K562 (cell line): Measurements from ENCODE around the gene TRIM45. TPM values are rescaled to one million over a fixed set of nuclear protein-coding genes. Genes with fewer than 3 reads are reported as not detected.

ENCODE experiments used
- ATAC-seq: fragments of 200-7000 bp; cut with Tn5 transposase; 3 replicates; pipeline ENCODE4 v1.9.1; 2020; ENCODE audit warnings: moderate library complexity
- BruUV-seq: library from RNA; stranded (reverse); fragments of 400-500 nt; replicated peaks from 2 replicates; lab custom pipeline; 2021; lab: Mats Ljungman, UMichigan
- CTCF ChIA-PET: fragments of 300-600 bp; formaldehyde crosslinking; extraction: SDS; loops from one replicate; lab custom pipeline; 2021; ENCODE audit warnings: low intra/inter-chr PET ratio; lab: Yijun Ruan, JAX
- POLR2A ChIA-PET: fragments of 300-600, 350-650 bp; sonication (Branson Sonifier 250); formaldehyde crosslinking; extraction: SDS; loops from one replicate; lab custom pipeline; 2021; ENCODE audit warnings: antibody characterized with exemption, inconsistent platforms; lab: Yijun Ruan, JAX
- DNase-seq, 4 experiments: peaks; one replicate each; pipeline versions ENCODE4 v3.0.0 to v3.0.0-alpha.2; 2011 to 2018; ENCODE audit warnings: low spot score in 3 of 4, mixed read lengths in 3 of 4; ENCODE audit errors: extremely low read depth in 1 of 4
- FAIRE-seq: peaks from 2 replicates; lab custom pipeline; 2011; peaks lifted over from hg19 to GRCh38; lab: Jason Lieb, UNC
- H2AFZ ChIP-seq: 2 replicates; pipeline ENCODE4 v1.6.0; 2011; ENCODE audit warnings: low read depth, low read length, control low read depth, inconsistent platforms
- H3K27ac ChIP-seq: fragments of 200-600 bp; 3 replicates; pipeline ENCODE4 v1.8.0; 2011; ENCODE audit warnings: low read depth, mild to moderate bottlenecking, control low read depth, inconsistent platforms, low read length, moderate library complexity, mixed read lengths; ENCODE audit errors: extremely low read depth
- H3K27me3 ChIP-seq, 2 experiments: fragments of 300-600 bp in 1 of 2; 2 replicates in 1 of 2; 3 replicates in 1 of 2; pipeline versions ENCODE4 v1.6.0 to v1.8.0; 2011; ENCODE audit warnings: inconsistent platforms in 2 of 2, low read length in 2 of 2, mild to moderate bottlenecking in 1 of 2, mixed read lengths in 1 of 2, moderate library complexity in 1 of 2; ENCODE audit not compliant: control insufficient read depth in 2 of 2, insufficient read depth in 2 of 2
- H3K36me3 ChIP-seq: fragments of 300-600 bp; 3 replicates; pipeline ENCODE4 v1.8.0; 2011; ENCODE audit warnings: mild to moderate bottlenecking, low read length, inconsistent platforms; ENCODE audit not compliant: control insufficient read depth, insufficient read depth
- H3K4me1 ChIP-seq, 2 experiments: fragments of 200-600 bp in 1 of 2; replicated peaks in 1 of 2; 2 replicates in 1 of 2; 3 replicates in 1 of 2; pipeline versions ENCODE4 v1.5.1 to v1.8.0; 2011; ENCODE audit warnings: inconsistent platforms in 2 of 2, low read length in 2 of 2, mild to moderate bottlenecking in 1 of 2, mixed read lengths in 1 of 2, moderate library complexity in 1 of 2; ENCODE audit not compliant: control insufficient read depth in 2 of 2, insufficient read depth in 2 of 2
- H3K4me2 ChIP-seq: 2 replicates; pipeline ENCODE4 v1.6.1; 2011; ENCODE audit warnings: low read length, control low read depth, inconsistent platforms, mixed read lengths; ENCODE audit not compliant: insufficient read depth
- H3K4me3 ChIP-seq: fragments of 200-600 bp; sonication (generic), shearing (Covaris generic); 2 replicates; pipeline ENCODE4 v1.5.1; 2016; ENCODE audit warnings: control low read depth, inconsistent platforms
- H3K79me2 ChIP-seq: fragments of 200-600 bp; 3 replicates; pipeline ENCODE4 v1.8.0; 2011; ENCODE audit warnings: low read length, inconsistent platforms; ENCODE audit not compliant: control insufficient read depth, insufficient read depth
- H3K9ac ChIP-seq, 2 experiments: 2 replicates each; pipeline versions ENCODE4 v1.6.0 to v1.6.1; 2011; ENCODE audit warnings: low read depth in 2 of 2, low read length in 2 of 2, control low read depth in 1 of 2, inconsistent platforms in 1 of 2, mild to moderate bottlenecking in 1 of 2, mixed read lengths in 1 of 2; ENCODE audit not compliant: insufficient read depth in 1 of 2
- H3K9me1 ChIP-seq: one replicate; pipeline ENCODE4 v1.6.0; 2011; ENCODE audit warnings: inconsistent platforms, mild to moderate bottlenecking, low read length, moderate library complexity; ENCODE audit not compliant: control insufficient read depth, insufficient read depth
- H3K9me3 ChIP-seq: replicated peaks from 2 replicates; pipeline ENCODE4 v1.5.1; 2011; ENCODE audit warnings: low read depth, low read length, inconsistent platforms; ENCODE audit not compliant: control insufficient read depth, insufficient read depth
- H4K20me1 ChIP-seq: replicated peaks from 2 replicates; pipeline ENCODE4 v1.6.1; 2011; ENCODE audit warnings: low read length, inconsistent platforms, mixed read lengths; ENCODE audit not compliant: control insufficient read depth, insufficient read depth
- ASH1L ChIP-seq: fragments of 450-650 bp; IDR thresholded peaks from 2 replicates; pipeline ENCODE4 v1.6.1; 2018; ENCODE audit warnings: borderline replicate concordance, mild to moderate bottlenecking, low read depth; ENCODE audit not compliant: partially characterized antibody
- CBFA2T2 ChIP-seq: fragments of 450-650 bp; conservative IDR thresholded peaks from 2 replicates; pipeline ENCODE4 v1.6.1; 2017; ENCODE audit warnings: mild to moderate bottlenecking
- DDX20 ChIP-seq: fragments of 450-650 bp; IDR thresholded peaks from 2 replicates; pipeline ENCODE4 v1.6.1; 2016; ENCODE audit warnings: missing genetic modification characterization, low read depth, mild to moderate bottlenecking, missing compliant biosample characterization, moderate library complexity
- HBP1 ChIP-seq: fragments of 450-650 bp; formaldehyde crosslinking; IDR thresholded peaks from 2 replicates; pipeline ENCODE4 v1.4.0; 2022; ENCODE audit warnings: missing genetic modification characterization
- MAZ ChIP-seq, 2 experiments: fragments of 450-650 bp in 1 of 2; sonication (generic) in 1 of 2; formaldehyde crosslinking; IDR thresholded peaks in 1 of 2; conservative IDR thresholded peaks in 1 of 2; 2 replicates each; pipeline versions ENCODE4 v1.4.0 to v1.5.0; 2020; ENCODE audit warnings: mild to moderate bottlenecking in 1 of 2, missing genetic modification reagents in 1 of 2
- MCM7 ChIP-seq, 2 experiments: fragments of 450-650 bp; IDR thresholded peaks; 2 replicates each; pipeline ENCODE4 v1.6.1; 2016 to 2018
- TBL1XR1 ChIP-seq, 2 experiments: IDR thresholded peaks; 2 replicates each; pipeline ENCODE4 v1.6.1; 2012; ENCODE audit warnings: improper control_type of control experiment in 2 of 2, low read length in 2 of 2, mild to moderate bottlenecking in 1 of 2
- ZHX1 ChIP-seq: fragments of 150-350 bp; conservative IDR thresholded peaks from 2 replicates; pipeline ENCODE4 v1.6.1; 2014; ENCODE audit warnings: low read length
- ZKSCAN3 ChIP-seq: fragments of 250-450 bp; sonication (Bioruptor Pico); IDR thresholded peaks from 2 replicates; pipeline ENCODE4 v1.4.0; 2020
- ZNF146 ChIP-seq: IDR thresholded peaks from one replicate; pipeline ENCODE4 v1.6.1; 2018; ENCODE audit warnings: missing compliant biosample characterization; ENCODE audit not compliant: unreplicated experiment
- WGBS: fragments of 100-300 bp; shearing (Covaris generic); methylation state at CpG from one replicate; pipeline ENCODE4 v1.1.6; 2016; ENCODE audit warnings: low coverage, mixed read lengths; ENCODE audit not compliant: insufficient coverage; ENCODE audit errors: missing lambda C conversion rate; 5-methylcytosine and 5-hydroxymethylcytosine counted together
- in situ Hi-C: fragments of 300-500 bp; cut with MboI; formaldehyde crosslinking; loops from 4 replicates; pipeline ENCODE4 v1.15.0; 2018; ENCODE audit warnings: inconsistent platforms, mixed read lengths
- intact Hi-C: fragments of 100-400 bp; cut with micrococcal nuclease; formaldehyde crosslinking; loops from 2 replicates; pipeline ENCODE4 v1.14.2; 2022
- polyA plus RNA-seq, 8 experiments: library from polyadenylated mRNA; depleted of rRNA in 4 of 8; stranded (reverse) in 5 of 8; unstranded in 3 of 8; fragments of >200 nt; fragmentation: Nextera tagmentation in 2 of 8; fragmentation: Illumina TruSeq in 1 of 8; extraction: Ambion mirVana in 2 of 8; extraction: Trizol in 1 of 8; gene quantifications; 2 replicates each; pipeline versions ENCODE4 v1.2.1 to v1.2.3, GENCODE V29; 2011 to 2014; ENCODE audit warnings: inconsistent platforms in 1 of 8, missing spikeins in 1 of 8
- total RNA-seq, 7 experiments: library from RNA; depleted of rRNA in 6 of 7; stranded (reverse); fragments of >200 nt in 6 of 7; fragmentation: Illumina TruSeq in 2 of 7; extraction: Trizol in 2 of 7; gene quantifications; 2 replicates each; pipeline versions ENCODE4 v1.2.1 to v1.2.3, GENCODE V29; 2011 to 2021; ENCODE audit warnings: low replicate concordance in 1 of 7
- TF ChIP-seq, protein P1 (sequence below): fragments of 250-450 bp; sonication (Bioruptor Pico); IDR thresholded peaks from 2 replicates; pipeline ENCODE4 v1.5.0; 2022; ENCODE audit warnings: mild to moderate bottlenecking
- TF ChIP-seq, protein P2 (sequence below): sonication (generic); formaldehyde crosslinking; IDR thresholded peaks from 2 replicates; pipeline ENCODE4 v1.8.0; 2022; ENCODE audit warnings: mild to moderate bottlenecking, missing genetic modification reagents

Gene TRIM45
- total and polyA plus RNA-seq, 9 of the 15 experiments (the other 6 are each of a cell fraction or from before 2014, with no cell fraction given): 1.9 to 6.2 (median 3.6) TPM

DNA sequence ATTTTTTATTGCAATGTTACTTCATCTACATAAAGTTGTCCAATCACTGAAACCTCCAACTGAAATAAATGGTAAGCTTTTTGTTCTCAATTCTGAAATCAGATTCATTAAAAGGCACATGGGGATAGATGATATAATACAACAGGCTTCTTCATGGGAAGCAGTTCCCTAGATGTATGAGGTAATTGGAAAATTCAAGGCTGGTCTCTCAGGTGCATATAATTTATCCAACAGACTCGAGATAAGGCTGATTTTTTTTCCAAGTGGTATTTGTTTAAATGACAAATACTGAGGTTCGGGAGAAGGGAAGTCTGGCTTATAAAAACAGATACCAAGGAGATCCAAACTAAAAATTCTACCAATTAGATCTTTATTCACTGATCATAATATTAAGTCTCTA lies 14.2 kb downstream of the TRIM45 start:
- no peak overlapping the region for H3K4me2 ChIP-seq
- no peaks in the 10 kb centered on the region for H3K9me1 ChIP-seq
- intact Hi-C loops: no loop called here
- 83% methylated on average over 2 of the region's 2 CpGs for WGBS
- H3K27me3 ChIP-seq: no peaks in the 10 kb centered on the region
- no peak for ATAC-seq
- H3K27ac ChIP-seq: no peak overlapping the region
- 0 out of 2 replicates have a peak, but pooled peaks cover 2% of the 10 kb centered on the region for H3K9me3 ChIP-seq
- no peaks in the 10 kb centered on the region for H3K4me1 ChIP-seq
- no TSS peak for BruUV-seq
- FAIRE-seq: no peak
- in situ Hi-C loops: no loop called here
- DNase-seq: no peak
- no peaks in the 10 kb centered on the region for H4K20me1 ChIP-seq
- POLR2A ChIA-PET: interaction anchor here (0.8 to 1.1 kb wide), 2 partner anchors 13 to 14 kb away, joined by 3 to 4 read pairs; no protein-coding TSS in a partner anchor
- no peak overlapping the region for H3K4me3 ChIP-seq
- H2AFZ ChIP-seq: no peak overlapping the region
- H3K36me3 ChIP-seq: peaks cover 28% of the 10 kb centered on the region; the same call in 2 of the 3 replicates
- no peak overlapping the region for H3K9ac ChIP-seq
- CTCF ChIA-PET: no interaction called here
- no peaks in the 10 kb centered on the region for H3K79me2 ChIP-seq
- TF ChIP-seq MCM7 (IDR thresholded peaks at IDR 0.05): no peak
- TF ChIP-seq HBP1 (CRISPR knock-in tag): no peak
- TF ChIP-seq ZKSCAN3 (CRISPR knock-in tag): no peak
- TF ChIP-seq, protein P1, sequence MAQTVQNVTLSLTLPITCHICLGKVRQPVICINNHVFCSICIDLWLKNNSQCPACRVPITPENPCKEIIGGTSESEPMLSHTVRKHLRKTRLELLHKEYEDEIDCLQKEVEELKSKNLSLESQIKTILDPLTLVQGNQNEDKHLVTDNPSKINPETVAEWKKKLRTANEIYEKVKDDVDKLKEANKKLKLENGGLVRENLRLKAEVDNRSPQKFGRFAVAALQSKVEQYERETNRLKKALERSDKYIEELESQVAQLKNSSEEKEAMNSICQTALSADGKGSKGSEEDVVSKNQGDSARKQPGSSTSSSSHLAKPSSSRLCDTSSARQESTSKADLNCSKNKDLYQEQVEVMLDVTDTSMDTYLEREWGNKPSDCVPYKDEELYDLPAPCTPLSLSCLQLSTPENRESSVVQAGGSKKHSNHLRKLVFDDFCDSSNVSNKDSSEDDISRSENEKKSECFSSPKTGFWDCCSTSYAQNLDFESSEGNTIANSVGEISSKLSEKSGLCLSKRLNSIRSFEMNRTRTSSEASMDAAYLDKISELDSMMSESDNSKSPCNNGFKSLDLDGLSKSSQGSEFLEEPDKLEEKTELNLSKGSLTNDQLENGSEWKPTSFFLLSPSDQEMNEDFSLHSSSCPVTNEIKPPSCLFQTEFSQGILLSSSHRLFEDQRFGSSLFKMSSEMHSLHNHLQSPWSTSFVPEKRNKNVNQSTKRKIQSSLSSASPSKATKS (CRISPR knock-in tag): no peak
- no peak for TF ChIP-seq ZHX1
- TF ChIP-seq ZNF146 (CRISPR knock-in tag): no peak
- TF ChIP-seq, protein P2, sequence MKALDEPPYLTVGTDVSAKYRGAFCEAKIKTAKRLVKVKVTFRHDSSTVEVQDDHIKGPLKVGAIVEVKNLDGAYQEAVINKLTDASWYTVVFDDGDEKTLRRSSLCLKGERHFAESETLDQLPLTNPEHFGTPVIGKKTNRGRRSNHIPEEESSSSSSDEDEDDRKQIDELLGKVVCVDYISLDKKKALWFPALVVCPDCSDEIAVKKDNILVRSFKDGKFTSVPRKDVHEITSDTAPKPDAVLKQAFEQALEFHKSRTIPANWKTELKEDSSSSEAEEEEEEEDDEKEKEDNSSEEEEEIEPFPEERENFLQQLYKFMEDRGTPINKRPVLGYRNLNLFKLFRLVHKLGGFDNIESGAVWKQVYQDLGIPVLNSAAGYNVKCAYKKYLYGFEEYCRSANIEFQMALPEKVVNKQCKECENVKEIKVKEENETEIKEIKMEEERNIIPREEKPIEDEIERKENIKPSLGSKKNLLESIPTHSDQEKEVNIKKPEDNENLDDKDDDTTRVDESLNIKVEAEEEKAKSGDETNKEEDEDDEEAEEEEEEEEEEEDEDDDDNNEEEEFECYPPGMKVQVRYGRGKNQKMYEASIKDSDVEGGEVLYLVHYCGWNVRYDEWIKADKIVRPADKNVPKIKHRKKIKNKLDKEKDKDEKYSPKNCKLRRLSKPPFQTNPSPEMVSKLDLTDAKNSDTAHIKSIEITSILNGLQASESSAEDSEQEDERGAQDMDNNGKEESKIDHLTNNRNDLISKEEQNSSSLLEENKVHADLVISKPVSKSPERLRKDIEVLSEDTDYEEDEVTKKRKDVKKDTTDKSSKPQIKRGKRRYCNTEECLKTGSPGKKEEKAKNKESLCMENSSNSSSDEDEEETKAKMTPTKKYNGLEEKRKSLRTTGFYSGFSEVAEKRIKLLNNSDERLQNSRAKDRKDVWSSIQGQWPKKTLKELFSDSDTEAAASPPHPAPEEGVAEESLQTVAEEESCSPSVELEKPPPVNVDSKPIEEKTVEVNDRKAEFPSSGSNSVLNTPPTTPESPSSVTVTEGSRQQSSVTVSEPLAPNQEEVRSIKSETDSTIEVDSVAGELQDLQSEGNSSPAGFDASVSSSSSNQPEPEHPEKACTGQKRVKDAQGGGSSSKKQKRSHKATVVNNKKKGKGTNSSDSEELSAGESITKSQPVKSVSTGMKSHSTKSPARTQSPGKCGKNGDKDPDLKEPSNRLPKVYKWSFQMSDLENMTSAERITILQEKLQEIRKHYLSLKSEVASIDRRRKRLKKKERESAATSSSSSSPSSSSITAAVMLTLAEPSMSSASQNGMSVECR (CRISPR knock-in tag): no peak
- no peak for TF ChIP-seq ASH1L
- TF ChIP-seq DDX20 (tag): no peak
- no peak for TF ChIP-seq CBFA2T2
- TF ChIP-seq TBL1XR1 (IDR thresholded peaks at IDR 0.05; ENCODE audit: low read length in 2 of 2): no peak
- TF ChIP-seq MAZ (CRISPR knock-in tag; conservative IDR thresholded peaks at IDR 0.05 in 1 of 2, IDR thresholded peaks at IDR 0.05 in 1 of 2): no peak
